Measurements from ENCODE around the gene G6PC3. TPM values are rescaled to one million over a fixed set of nuclear protein-coding genes. Genes with fewer than 3 reads are reported as not detected.

The G6PC3 gene
- total and polyA plus RNA-seq, 2 donors (not counting 3 experiments of a cell fraction or from before 2014, with no cell fraction given), result 78.4 to 194 TPM

- no peaks in the 10 kb centered on the region for H3K27me3 ChIP-seq (ENCODE audit: control insufficient read depth in 2 of 2, insufficient read depth in 2 of 2, low read length in 2 of 2)
- ChIA-PET CTCF (interaction anchor here (1.0 to 7.6 kb wide), 2 partner anchors 12 to 86 kb away, joined by 6 to 38 read pairs; no protein-coding TSS in a partner anchor), POLR2A (no interaction called here)
- no peaks in the 10 kb centered on the region for H3K9me1 ChIP-seq (replicated peaks; ENCODE audit: control insufficient read depth, extremely low read depth, insufficient read depth, low read length)
- peaks cover 7 to 13% of the 10 kb centered on the region in 2 experiments for H3K36me3 ChIP-seq (ENCODE audit: control insufficient read depth in 2 of 2, extremely low read depth in 1 of 2, insufficient read depth in 2 of 2, low read length in 2 of 2)
- H3K4me2 ChIP-seq (ENCODE audit: insufficient read depth, low read length), result no peak overlapping the region
- no peak overlapping the region for H3K27ac ChIP-seq (ENCODE audit: insufficient read depth, low read depth, low read length)
- FAIRE-seq (no peak), DNase-seq (ENCODE audit: low read depth, low spot score) (no peak)
- intact Hi-C loops (cut with micrococcal nuclease), result no loop called here
- TF ChIP-seq CTCF (IDR thresholded peaks at IDR 0.05; ENCODE audit: extremely low read depth in 1 of 2, insufficient read depth in 1 of 2, low read depth in 1 of 2, low read length in 2 of 2) (no peak), GATA2 (IDR thresholded peaks at IDR 0.05; ENCODE audit: insufficient read depth, insufficient read length, low read depth, low read length) (no peak), JUN (IDR thresholded peaks at IDR 0.05; ENCODE audit: borderline replicate concordance, insufficient read depth, insufficient read length, low read depth) (no peak), EZH2 (IDR thresholded peaks at IDR 0.05; ENCODE audit: borderline replicate concordance, low read depth, low read length, severe bottlenecking) (no peak), POLR2A (IDR thresholded peaks at IDR 0.05; ENCODE audit: low read depth, low read length) (no peak), MYC (IDR thresholded peaks at IDR 0.05; ENCODE audit: low read depth, low read length) (no peak), POLR2AphosphoS5 (IDR thresholded peaks at IDR 0.05; ENCODE audit: insufficient read depth, low read depth, low read length) (no peak), MAX (IDR thresholded peaks at IDR 0.05; ENCODE audit: insufficient read depth, insufficient read length) (no peak), FOS (IDR thresholded peaks at IDR 0.05; ENCODE audit: borderline replicate concordance, insufficient read depth, low read length) (no peak)
- no peak overlapping the region for H3K4me3 ChIP-seq (replicated peaks in 1 of 3; ENCODE audit: insufficient read depth in 1 of 3, low read depth in 1 of 3, low read length in 3 of 3)
- no peaks in the 10 kb centered on the region for H3K9me3 ChIP-seq (replicated peaks; ENCODE audit: control insufficient read depth, insufficient read depth, low read length)
- no peaks in the 10 kb centered on the region for H4K20me1 ChIP-seq (replicated peaks; ENCODE audit: control insufficient read depth, extremely low read depth, insufficient read depth, low read length)
- BruUV-seq (replicated peaks), result no TSS peak
- H3K79me2 ChIP-seq (ENCODE audit: control insufficient read depth, insufficient read depth, low read length), result no peaks in the 10 kb centered on the region
- no peak overlapping the region for H2AFZ ChIP-seq (ENCODE audit: low read depth, low read length)
- dilution Hi-C loops (cut with MboI; ENCODE audit: extremely low pct_ligation_motif_present, low sequenced_read_pairs), result no loop called here
- H3K9ac ChIP-seq (replicated peaks; ENCODE audit: extremely low read depth, insufficient read depth, low read length), result no peak overlapping the region
- H3K4me1 ChIP-seq (ENCODE audit: control insufficient read depth, extremely low read depth, insufficient read depth, low read length), result peaks cover 9% of the 10 kb centered on the region
Measured at GRCh38 chr17:44030482-44030881, 40.1 kb upstream of the G6PC3 start.

Data from endothelial cell of umbilical vein (primary cell).